ENCODE data around the gene SPEF2. TPM values are rescaled to one million over a fixed set of nuclear protein-coding genes. Genes with fewer than 3 reads are reported as not detected.

SPEF2 gene
- polyA plus RNA-seq, 2 of the 4 experiments (the other 2 are of a cell fraction), result 2.2 to 8.7 TPM

GRCh38 chr5:35717718-35718117 lies 100.1 kb downstream of the SPEF2 start:
- no peak for FAIRE-seq
- Histone ChIP-seq H3K4me3 (no peak overlapping the region), H3K9me3 (no peaks in the 10 kb centered on the region), H3K4me1 (no peaks in the 10 kb centered on the region), H3K4me2 (no peak overlapping the region), H3K27ac (no peak overlapping the region)
- TF ChIP-seq KDM1A (IDR thresholded peaks at IDR 0.05; ENCODE audit: low read depth), result no peak
- no peak for TF ChIP-seq JUNB (IDR thresholded peaks at IDR 0.05)
- TF ChIP-seq TFCP2L1 (CRISPR knock-in tag; IDR thresholded peaks at IDR 0.05), result no peak
- TF ChIP-seq POLR2A (IDR thresholded peaks at IDR 0.05; ENCODE audit: low read length), result no peak
- no peak for TF ChIP-seq MAX (IDR thresholded peaks at IDR 0.05)
- no peak for TF ChIP-seq REST (IDR thresholded peaks at IDR 0.05)
- no peak for TF ChIP-seq HES2 (IDR thresholded peaks at IDR 0.05)
- TF ChIP-seq RFX5 (IDR thresholded peaks at IDR 0.05), result no peak
- TF ChIP-seq PBX3 (IDR thresholded peaks at IDR 0.05), result no peak
- TF ChIP-seq HMGXB4 (CRISPR knock-in tag; IDR thresholded peaks at IDR 0.05; ENCODE audit: borderline replicate concordance), result no peak
- no peak for TF ChIP-seq PHF8 (IDR thresholded peaks at IDR 0.05; ENCODE audit: borderline replicate concordance, low read depth)
- no peak for TF ChIP-seq NR3C1 (IDR thresholded peaks at IDR 0.05)
- no peak for TF ChIP-seq EP300 (IDR thresholded peaks at IDR 0.05)
- TF ChIP-seq EHF (CRISPR knock-in tag; IDR thresholded peaks at IDR 0.05), result no peak
- POLR2A ChIA-PET, result no interaction called here
- ATAC-seq, result no peak
- no peak for DNase-seq (ENCODE audit: low read depth in 1 of 2, low spot score in 1 of 2)
- CTCF ChIA-PET, result no interaction called here
- WGBS (ENCODE audit: missing lambda C conversion rate), result 76% methylated on average over 5 of the region's 5 CpGs

- TF ChIP-seq MAX (IDR thresholded peaks at IDR 0.05) (no peak), RAD21 (conservative IDR thresholded peaks at IDR 0.05 in 1 of 2, IDR thresholded peaks at IDR 0.05 in 1 of 2) (no peak), FOSB (CRISPR knock-in tag; IDR thresholded peaks at IDR 0.05) (no peak), ZFP36 (IDR thresholded peaks at IDR 0.05; ENCODE audit: borderline replicate concordance, partially characterized antibody) (no peak), PHF8 (IDR thresholded peaks at IDR 0.05; ENCODE audit: borderline replicate concordance, low read depth) (no peak), KDM1A (IDR thresholded peaks at IDR 0.05; ENCODE audit: low read depth) (no peak), POLR2AphosphoS2 (conservative IDR thresholded peaks at IDR 0.05; ENCODE audit: low read length) (no peak), FOXS1 (CRISPR knock-in tag; IDR thresholded peaks at IDR 0.05) (no peak), CBX2 (IDR thresholded peaks at IDR 0.05; ENCODE audit: borderline replicate concordance, low read depth) (no peak), REST (IDR thresholded peaks at IDR 0.05) (no peak), CHD4 (IDR thresholded peaks at IDR 0.05; ENCODE audit: borderline replicate concordance) (no peak), ZC3H11A (IDR thresholded peaks at IDR 0.05) (no peak), HOXB13 (CRISPR knock-in tag; IDR thresholded peaks at IDR 0.05; ENCODE audit: low read depth) (no peak), GATA3 (IDR thresholded peaks at IDR 0.05; ENCODE audit: borderline replicate concordance) (no peak), TP53 (CRISPR knock-in tag; IDR thresholded peaks at IDR 0.05) (no peak), RCOR1 (IDR thresholded peaks at IDR 0.05; ENCODE audit: low read depth, low read length) (no peak), ESRRA (IDR thresholded peaks at IDR 0.05; ENCODE audit: borderline replicate concordance, low read length) (no peak)
- H3K4me2 ChIP-seq, result no peak overlapping the region
- H3K27ac ChIP-seq, result no peak overlapping the region
- no peak overlapping the region for H3K4me3 ChIP-seq
- ATAC-seq, result no peak
- 42% methylated on average over 3 of the region's 3 CpGs for WGBS (ENCODE audit: missing lambda C conversion rate)
- DNase-seq (ENCODE audit: low read depth in 1 of 2, low spot score in 1 of 2), result no peak
- POLR2A ChIA-PET, result no interaction called here
- H3K9me3 ChIP-seq, result no peaks in the 10 kb centered on the region
- no peaks in the 10 kb centered on the region for H3K4me1 ChIP-seq
- FAIRE-seq, result no peak
- CTCF ChIA-PET, result no interaction called here
Measured at GRCh38 chr5:35735718-35736117, 118.1 kb downstream of the SPEF2 start.

All from A549 (cell line).